Fibroblast of the conjunctiva (primary cell): ENCODE results near the gene JADE3.
"Not testable (repeated sequence)": the region's sequence is repeated elsewhere in the genome, so short reads cannot be mapped to it uniquely, and the experiment has no call there.

Source experiments
- DNase-seq: peaks from one replicate; pipeline ENCODE4 v3.0.0-alpha.2; 2010; ENCODE audit warnings: low read depth

JADE3 gene

DNA sequence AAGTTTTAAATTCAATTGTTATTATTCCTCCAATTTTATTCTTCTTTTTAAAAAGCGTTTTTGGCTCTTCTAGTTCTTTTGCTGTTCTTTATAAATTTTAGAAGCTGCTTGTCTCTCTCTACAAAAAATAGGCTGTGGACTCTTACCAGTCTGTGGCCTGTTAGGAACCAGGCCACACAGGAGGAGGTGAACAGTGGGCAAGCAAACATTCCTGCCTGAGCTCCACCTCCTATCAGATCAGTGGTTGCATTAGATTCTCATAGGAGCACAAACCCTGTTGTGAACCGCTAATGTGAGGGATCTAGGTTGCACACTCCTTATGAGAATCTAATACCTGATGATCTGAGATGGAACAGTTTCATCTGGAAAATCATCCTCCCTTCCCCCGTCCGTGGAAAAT, 23.1 kb downstream of the JADE3 start:
- DNase-seq: no peak

DNA sequence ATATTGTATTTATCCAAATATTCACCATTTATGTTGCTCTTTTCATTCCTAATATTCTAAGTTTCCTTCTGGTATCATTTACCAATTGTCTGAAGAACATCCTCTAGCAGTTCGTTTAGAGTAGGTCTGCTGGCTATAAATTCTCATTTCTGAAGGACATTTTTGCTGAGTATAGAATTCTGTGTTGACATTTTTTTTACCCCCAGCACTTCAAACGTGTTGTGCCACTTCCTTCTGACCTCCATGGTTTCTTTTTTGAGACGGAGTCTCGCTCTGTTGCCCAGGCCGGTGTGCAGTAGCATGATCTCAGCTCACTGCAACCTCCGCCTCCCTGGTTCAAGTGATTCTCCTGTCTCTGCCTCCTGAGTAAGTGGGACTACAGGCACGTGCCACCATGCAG, 26.4 kb downstream of the JADE3 start:
- no peak for DNase-seq

DNA sequence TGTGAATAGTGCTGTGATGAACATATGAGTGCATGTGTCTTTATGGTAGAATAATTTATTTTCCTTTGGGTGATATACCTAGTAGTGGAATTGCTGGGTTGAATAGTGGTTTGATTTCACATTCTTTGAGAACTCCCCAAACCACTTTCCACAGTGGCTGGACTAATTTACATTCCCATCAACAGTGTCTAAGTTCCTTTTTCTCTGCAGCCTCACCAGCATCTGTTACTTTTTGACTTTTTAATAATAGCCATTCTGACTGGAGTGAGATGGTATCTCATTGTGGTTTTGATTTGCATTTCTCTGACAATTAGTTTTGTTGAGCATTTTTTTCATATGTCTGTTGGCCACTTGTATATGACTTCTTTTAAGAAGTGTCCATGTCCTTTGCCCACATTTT, 29.1 kb downstream of the JADE3 start:
- no peak for DNase-seq

DNA sequence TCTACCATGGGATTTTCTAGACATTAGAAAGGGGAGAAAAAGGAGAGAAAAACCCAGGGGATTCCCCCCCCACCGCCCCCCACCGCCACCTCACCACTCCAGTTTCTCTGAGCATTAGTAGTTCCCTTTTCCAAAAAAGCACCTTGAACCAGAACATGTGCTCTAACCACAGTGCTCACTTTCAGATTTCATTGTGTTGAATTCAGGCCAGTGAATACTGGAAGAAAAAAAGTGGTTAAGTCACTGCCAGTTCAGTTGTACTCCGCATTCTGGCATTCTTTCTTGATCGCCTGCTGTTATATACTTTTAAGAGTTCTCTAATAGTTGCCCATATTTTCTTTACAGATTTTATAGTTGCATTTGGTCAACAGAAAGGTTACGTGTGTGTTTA, 40.9 kb downstream of the JADE3 start:
- no peak for DNase-seq

DNA sequence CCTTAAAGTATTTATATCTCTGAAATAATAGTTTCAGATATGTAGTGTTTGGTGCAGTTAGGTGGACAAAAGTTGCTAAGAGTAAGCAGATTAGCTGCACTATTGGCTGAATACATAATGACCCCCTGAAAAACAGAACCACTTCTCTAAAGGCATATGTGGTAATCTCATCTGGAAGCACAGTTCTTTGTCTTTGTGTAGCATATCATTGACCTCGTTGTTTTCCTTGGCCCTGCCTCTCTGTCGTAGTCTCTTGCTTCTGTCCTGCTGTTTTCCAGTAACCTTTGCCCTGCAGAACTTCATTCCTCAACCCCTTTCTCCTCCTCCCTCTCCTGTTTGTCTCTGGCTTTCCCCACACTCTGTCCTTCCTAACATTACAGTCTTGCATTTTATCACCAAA, 41.4 kb downstream of the JADE3 start:
- DNase-seq: no peak

DNA sequence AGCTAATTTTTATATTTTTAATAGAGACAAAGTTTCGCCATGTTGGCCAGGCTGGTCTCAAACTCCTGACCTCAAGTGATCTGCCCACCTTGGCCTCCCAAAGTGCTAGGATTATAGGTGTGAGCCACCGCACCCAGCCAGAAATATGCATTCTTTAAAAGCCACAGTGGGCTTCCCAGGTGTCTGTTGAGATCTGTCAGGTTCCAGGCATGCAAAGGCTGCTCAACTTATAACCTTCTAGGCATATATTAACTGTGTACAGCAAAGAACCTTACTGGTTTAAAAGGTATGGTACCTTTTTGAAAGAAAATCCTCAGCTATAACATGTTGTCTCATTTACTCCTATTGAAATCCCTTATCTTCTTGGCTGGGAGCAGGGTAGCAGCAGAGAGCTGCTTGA, 42.5 kb downstream of the JADE3 start:
- DNase-seq: no peak

DNA sequence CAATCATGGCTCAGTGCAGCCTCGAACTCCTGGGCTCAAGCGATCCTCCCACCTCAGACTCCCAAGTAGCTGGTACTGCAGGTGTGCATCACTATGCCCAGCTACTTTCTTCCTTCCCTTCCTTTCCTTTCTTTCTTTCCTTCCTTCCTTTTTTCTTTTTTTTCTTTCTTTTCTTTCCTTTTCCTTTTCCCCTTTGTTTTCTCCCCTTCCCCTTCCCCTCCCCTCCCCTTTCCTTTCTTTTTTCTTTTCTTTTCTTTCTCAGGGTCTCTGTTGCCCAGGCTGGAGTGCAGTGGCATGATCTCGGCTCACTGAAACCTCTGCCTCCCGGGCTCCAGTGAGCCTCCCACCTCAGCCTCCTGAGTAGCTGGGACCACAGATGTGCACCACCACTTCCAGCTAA, 44.4 kb downstream of the JADE3 start:
- DNase-seq: not testable (repeated sequence)

DNA sequence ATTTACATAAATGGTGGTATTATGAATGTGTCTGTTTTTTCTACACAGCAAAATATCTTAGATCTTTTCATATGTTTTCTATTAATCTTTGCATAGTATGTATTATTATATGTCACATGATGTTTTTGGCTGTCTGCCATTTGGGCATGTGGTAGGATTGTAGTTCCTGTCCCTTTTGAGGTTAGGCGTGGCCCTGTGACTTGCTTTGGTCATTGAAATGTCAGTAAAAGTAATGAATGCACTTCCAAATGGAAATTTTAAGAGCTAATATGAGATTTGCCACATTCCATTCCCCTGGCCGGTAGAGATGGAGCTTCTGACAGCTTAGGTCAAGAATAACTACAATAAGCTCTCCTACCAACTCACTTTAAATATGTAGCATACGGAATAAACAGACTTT, 45.1 kb downstream of the JADE3 start:
- no peak for DNase-seq

DNA sequence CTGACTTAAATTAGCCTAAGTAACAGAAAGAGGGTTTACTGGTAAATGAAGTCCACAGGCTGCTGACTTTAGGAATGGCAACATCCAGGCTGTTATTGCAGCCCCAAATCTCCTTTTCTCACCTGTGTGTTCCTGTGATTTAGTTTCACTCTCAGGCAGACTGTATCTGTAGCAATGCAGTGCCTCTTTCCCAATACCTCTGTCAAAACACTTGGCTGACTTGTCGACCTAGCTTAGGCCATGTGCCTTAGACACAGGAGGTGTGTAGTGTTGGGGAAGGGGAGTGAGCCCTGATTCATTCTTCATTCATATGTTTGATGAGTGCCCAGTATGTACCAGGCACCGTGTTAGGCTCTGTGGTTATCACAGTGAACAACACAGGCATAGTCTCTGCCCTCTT, 46.9 kb downstream of the JADE3 start:
- no peak for DNase-seq

DNA sequence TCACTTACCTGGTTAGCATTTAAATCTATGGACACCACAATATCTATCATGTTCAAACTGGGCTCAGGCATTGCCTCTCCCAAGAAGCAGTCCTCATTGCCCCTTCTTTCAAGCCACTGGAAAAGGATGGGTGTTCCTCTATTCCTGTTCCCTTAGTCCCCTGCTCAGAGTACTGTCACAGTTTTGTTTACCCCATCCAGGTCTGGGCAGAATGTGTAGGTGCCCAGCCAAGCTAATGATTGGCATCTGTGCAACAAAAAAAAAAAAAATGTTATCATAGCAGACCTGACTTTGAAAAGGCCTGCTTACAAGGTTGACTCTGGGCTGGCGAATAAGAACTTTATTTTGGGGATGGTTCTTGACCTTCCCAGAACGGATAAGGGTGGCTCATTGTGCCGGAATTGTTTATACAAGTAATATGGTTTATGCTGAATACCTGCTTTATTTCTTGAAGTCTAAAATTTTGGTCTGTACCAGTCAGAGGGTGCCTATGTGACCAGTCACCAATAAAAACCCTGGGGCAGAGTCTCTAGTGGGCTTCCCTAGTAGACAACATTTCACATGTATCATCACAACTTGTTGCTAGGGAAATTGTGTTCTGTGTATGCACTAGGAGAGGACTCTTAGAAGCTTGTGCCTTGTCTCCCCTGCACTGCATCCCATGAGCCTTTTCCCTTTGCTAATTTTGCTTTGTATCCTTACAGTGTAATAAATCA, 47.9 kb downstream of the JADE3 start:
- no peak for DNase-seq

DNA sequence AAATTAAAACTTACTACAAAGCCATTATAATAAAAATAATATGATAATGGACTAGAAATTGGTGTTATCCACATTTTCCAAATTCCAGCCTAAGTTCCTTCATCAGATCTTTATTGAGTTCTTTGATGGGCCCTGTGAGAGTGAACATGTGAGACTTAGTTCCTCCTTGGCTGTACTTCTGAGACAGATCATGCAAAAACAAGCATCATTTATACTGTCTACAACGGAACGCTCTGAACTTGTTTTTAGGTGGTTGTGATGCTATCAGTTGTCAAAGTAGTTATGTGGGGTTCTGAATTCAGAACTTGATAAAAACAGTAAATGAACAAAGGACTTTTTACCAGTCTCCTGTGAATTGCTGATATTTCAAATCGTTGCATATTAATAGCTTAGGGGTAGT, 48.9 kb downstream of the JADE3 start:
- no peak for DNase-seq

DNA sequence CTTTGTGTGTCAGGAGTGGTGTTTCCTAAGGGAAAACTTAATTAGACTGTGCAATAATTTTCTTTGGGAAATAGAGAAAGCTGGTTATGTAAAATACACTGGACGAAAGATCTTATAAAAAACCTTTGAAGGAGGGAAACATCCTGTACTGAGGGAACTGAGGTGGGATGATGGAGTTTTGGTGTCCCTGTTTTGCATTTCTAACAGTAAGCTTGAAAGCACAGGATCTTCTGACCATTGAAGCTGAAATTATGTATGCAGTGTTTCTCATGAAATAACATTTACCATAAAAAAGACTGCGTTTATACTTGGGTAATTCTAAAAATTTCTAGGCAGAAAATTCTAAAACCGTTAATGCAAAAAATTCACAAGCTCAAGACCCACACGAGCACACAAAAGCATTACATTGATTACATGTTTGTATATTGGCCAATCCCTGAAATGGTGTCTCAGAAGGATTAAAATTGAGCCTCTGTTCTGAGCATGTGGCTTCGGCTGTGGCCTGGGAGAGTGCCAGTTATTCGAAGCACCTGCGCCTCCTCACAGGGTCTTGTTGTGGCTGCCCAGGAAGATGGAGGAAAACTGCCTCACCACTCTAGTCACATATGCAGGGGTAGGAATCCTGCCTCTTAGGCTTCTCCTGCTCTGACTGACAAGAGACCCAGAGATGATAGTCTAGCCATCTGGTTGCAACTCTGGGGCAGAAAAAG, 49.5 kb downstream of the JADE3 start:
- no peak for DNase-seq

DNA sequence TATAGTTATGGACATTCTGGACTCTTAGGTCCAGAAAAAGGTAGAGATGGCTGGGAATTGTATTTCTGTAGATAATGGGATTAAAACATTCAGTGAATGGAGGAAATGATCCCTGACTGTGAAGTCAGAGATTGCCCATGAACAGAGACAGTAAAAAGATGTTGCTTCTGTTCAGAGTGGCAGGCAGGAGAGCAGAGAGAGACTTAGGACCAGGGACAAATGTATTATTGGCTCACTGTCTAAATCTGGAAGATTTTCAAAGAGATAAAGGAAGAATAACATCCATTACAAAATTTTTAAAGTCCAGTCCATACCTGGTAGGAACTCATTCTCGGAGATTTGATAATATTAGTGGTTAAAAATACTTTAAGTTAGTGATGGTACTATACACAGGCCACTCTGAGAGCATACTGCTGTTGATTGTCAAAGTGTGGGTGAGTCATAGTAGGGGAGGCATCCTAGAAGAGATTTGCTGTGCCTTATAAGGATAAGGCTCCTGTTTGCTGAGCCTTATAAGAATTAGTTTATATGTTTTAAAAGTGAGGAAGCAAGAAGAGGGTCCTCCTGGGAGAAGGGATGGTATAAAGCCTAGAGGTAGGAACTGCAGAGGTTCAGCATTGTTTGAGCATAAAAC, 53.0 kb downstream of the JADE3 start:
- no peak for DNase-seq

DNA sequence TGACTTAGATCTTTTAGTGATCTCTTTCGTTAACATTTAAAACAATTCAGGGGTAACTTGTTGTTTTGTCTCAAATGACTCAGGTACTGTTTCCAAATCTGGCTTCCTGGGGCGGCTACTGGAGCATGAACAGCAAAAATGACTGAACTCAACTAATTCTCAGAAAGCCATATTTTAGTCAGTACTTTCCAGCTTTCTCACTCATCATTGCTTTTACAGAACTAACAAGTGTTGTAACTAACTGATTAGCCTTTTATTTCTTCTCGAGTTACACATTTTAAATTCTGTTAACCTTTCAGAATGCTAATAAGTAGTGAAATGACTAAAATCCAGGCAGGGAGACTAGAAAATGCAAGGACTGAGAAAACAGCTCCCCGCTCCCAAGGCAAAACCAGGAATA, 55.3 kb downstream of the JADE3 start:
- no peak for DNase-seq

DNA sequence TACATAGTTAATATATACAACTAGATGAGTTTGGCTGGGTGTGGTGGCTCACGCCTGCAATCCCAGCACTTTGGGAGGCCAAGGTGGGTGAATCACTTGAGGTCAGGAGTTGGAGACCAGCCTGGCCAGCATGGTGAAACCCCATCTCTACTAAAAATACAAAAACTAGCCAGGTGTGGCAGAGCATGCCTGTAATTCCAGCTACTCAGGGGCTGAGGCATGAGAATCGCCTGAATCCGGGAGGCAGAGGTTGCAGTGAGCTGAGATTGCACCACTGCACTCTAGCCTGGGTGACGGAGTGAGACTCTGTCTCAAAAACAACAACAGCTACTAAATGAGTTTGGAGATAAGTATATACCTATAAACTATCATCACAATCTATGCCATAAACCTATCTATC, 64.8 kb downstream of the JADE3 start:
- not testable (repeated sequence) for DNase-seq

DNA sequence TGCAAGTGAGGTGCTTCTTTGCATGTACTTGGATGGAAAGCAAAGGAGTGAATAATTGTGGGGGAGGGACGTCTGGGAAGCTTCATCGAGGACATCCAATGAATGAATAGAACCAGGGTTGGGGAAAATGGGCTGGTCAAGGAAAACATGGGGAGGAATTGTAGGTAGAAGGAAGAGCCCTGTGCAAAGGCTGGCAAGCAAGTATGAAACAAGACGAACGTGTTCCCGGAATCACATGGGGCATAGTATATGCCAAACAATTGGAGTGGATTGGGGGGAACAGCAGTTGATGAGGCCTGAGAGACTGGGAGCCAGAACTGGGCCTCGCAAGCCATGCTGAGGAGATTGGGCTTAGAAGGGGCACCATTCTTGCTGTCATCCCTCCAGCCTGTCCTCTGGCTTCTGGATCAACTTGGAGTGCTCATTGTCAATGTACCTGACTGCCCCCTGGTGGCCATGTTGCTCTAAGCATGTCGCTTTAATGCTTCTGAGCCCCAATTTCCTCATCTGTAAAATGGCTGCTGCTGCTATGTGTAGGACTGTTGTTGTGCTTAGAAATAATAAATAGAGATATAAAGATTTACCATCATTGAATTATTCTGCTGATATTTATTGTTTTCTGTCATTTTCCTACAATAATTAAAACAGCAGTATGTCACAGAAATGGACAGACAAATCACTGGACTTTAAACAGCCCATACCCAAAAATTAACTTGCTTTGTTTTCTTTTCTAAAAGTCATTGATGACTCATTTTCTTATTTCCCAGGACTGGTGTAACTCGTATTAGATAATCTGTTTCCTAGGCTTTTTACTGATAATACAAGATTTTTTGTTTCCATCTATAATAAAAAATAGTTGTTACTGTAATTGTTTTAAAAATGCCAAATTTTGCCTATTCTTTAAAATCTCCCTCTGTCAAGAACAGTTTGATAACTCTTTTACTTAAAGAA, 66.4 kb downstream of the JADE3 start:
- DNase-seq: peak; percentile 52

DNA sequence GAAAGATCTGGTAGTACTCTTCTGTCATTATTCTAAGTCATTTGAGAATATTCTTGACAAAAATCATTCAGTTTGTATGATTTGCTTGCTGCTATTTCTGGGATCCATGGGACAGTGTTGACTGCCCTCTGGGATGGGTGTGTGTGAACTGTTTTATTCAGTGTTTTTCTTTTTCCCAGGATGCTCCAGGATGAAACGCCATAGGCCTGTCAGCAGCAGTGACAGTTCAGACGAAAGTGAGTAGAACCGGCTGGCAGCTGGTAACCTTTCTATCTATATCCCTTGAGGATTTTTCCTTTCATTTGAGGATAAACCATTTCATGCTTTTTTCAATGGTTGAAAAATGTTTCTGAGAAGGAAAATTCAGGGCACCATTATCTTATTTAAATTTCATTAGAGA, 72.5 kb downstream of the JADE3 start:
- DNase-seq: no peak

DNA sequence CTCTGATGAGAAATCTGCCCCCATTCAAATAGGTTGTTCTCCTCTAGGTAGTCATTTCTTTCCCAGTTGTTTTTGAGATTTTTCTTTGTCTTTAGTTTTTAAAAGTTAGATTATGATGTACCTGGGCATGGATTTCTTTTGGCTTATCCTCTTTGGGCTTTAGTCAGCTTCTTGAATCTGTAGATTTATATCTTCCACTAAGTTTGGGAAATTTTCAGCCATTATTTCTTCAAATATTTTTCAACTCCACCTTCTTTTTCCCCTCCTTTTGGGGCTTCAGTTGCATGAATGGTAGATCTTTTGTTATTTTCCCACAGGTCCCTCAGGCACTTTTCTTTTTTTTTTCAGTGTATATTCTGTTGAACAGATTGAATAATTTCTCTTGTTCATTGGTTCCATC, 77.3 kb downstream of the JADE3 start:
- no peak for DNase-seq

DNA sequence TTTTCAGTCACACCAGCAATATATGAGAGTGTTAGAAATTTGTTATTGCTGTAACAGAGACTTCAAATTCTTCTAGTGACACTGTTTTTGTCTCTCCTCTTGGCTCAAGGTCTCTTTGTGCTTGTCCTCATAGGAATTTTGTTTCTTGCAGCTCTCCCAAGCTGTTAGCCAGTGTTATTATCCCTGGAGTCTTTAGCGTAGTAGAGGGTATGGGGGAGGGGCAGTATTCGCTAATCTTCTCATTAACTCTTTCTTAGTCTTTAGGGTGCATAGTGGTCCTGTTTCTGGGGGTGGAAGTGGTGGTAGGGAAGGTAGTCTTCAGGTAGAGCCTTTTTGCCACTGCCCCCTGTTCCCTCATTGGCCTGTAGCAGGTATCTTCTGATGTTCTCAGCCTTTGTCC, 79.4 kb downstream of the JADE3 start:
- DNase-seq: no peak

DNA sequence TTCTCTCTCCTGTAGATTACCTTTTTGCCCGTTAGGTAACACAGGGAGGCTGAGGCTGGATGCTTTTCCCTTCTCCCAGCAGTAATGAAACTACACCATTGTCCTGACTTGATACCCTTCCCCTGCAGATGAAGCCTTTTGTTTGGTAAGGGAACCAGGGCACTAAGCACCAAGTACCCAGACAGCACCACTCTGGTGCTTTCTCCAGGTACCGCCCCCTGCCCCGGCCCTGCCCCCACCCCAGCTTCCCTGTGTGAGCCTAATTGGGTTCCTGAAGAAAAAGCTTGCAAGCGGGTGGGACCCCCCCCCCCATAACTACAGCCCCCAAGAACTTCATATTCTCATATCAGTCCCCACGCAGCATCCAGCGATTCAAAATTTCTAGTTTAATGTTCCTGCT, 79.8 kb downstream of the JADE3 start:
- DNase-seq: no peak

DNA sequence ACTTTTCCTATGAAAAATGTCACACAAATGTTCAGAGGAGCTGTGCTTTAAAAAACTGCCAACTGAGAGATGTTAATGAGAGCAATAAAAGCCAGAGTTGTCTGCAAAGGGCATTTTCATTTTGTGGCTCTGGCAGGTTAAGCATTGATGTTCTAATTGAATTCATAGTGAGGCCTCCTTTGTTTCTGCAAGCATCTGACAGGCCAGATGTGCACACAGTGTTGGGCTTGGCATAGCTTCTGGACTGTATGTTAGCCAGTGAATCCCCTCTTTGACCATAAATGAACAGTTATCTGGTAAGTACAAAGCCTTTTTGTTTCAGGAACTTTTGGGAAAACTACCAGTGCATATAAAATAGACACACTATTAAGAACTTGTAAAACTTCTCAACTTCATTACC, 81.9 kb downstream of the JADE3 start:
- DNase-seq: no peak

DNA sequence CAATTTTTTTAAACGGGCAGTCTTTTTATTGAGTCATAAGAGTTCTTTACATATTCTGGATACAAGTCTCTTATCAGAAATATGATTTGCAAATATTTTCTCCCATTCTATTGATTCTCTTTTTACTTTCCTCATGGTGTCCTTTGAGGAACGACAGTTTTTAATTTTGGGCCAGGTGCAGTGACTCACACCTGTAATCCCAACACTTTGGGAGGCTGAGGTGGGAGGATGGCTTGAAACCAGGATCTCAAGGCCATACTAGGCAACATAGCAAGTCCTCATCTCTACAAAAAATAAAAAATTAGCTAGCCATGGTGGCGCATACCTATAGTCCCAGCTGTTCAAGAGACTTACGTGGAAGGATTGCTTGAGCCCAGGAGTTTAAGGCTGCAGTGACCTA, 99.9 kb downstream of the JADE3 start:
- no peak for DNase-seq
